Stimulated activated CD4-positive, alpha-beta T cell treated with anti-CD3 and anti-CD28 coated beads, TNF-alpha, amount 100 ng/mL, for 24 hours (primary cell): ENCODE results near the gene LRRC75A.
"Not testable (repeated sequence)": the region's sequence is repeated elsewhere in the genome, so short reads cannot be mapped to it uniquely, and the experiment has no call there.

Experiments used
- DNase-seq, 3 experiments: peaks; one replicate each; pipeline ENCODE4 v3.0.0-alpha.2; 2020; ENCODE audit warnings: low read depth in 3 of 3

LRRC75A gene

GRCh38 chr17:16398270-16399267, 93.4 kb downstream of the LRRC75A start:
- no peak for DNase-seq

- DNase-seq: not testable (repeated sequence)
Observed at GRCh38 chr17:16396693-16397092, 95.3 kb downstream of the LRRC75A start.

GRCh38 chr17:16395887-16396286, 96.1 kb downstream of the LRRC75A start:
- DNase-seq: not testable (repeated sequence)

- DNase-seq: not testable (repeated sequence)
Observed at GRCh38 chr17:16392491-16392890, 99.5 kb downstream of the LRRC75A start.
